ENCODE results near the gene CAB39.

CAB39 gene

DNA sequence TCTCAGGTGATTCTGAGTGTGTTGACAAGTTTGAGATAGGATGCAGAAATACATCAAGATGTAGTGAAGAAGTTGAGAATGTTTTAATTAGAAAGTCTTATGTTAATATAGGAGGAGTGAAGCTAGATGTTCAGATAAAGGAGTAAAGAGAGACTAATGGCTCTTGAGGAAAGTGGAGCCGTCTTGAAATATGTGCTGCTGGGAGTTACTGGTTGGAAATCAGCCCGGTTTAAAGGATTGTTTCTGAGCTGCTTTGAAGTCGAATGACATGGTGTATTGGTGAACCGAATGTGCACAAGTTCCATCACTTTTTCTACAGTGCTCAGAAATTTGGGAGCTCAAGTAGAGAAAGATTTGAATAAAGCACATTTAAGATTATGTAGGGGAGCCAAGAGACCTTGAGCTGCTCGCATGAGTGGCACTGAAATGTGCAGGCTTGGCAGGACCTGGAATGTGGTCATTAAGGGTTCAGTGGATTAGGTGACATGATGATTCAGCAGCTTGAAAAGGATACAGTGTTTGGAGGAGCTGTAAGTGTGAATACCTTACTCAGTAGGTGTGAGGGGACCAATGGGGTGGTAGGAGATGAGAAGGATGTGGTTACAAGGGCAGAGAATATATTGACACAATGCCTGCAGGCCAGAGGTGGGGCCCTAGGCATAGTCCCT, 68.6 kb downstream of the CAB39 start:
- no peak for DNase-seq

DNA sequence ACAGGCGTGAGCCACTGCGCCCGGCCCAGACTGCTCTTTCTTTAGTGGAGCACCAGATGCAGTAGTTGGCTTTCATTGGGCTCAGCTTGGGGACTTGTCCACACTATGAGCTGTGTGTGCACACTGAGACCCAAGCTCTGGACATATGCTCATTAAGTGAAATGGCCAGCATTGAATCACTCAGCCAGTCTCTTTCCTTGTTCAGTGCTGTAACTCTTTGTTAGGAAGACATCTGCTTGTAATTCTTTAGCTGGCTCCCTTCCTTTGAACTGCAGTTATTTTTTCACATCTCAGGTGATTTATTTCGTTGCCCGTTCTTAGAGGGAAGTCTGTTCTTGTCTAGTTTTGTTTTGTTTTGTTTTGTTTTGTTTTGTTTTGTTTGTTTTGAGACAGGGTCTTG, 70.5 kb downstream of the CAB39 start:
- no peak for DNase-seq

DNA sequence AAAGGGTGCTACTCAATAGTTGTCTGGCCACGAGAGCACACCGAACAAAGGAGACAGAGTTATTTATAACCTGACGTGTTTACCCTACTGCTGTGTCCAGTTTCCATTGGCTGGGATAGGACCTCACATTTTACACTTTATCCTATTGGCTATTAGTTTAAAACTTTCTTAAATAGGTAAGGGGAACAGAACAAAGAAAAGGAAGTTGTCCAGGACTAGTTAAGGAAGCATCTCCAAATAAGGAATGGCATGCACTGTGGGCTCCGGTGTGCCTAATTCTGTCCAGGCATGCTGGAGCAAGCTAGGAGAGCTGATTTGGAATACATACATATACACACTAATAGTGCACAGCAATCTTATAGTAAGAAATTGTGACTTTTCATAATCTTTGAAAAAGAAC, 72.2 kb downstream of the CAB39 start:
- no peak for DNase-seq

DNA sequence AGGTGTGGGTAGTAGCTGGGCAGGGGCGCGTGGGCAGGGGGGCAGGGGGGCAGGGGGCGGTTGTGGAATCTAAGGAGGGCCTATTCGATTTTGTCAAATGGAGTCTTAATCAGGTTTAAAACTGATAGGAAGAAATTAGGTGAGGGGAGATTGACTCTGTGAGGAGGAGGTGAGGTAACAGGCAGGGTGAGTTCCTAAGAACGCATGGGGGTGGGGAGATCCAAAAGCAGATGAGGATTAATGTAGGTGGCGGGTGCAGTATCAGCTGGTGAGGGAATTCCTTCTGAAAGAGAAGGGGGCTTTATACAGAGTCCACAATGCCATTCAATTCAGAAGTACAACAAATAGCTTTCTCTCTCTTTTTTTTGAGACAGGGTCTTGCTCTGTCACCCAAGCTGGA, 72.7 kb downstream of the CAB39 start:
- DNase-seq: no peak

DNA sequence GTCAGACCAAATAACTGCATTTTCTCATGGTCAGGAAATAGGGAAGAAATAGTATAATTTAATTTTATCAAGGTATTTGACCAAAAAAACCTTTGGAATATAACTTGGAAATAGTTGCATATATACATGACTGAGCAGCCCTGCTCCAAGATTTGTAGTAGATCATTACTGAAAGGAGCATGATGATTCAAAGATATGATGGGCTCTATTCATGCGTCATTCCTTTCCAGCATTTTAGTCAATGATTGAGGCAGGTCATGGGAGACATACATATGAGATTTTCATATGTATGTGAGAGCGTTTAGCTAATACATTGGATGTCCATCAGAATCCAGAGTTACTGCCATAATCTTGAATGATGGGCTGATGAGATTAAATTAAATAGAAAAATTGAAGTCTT, 74.5 kb downstream of the CAB39 start:
- DNase-seq: no peak

DNA sequence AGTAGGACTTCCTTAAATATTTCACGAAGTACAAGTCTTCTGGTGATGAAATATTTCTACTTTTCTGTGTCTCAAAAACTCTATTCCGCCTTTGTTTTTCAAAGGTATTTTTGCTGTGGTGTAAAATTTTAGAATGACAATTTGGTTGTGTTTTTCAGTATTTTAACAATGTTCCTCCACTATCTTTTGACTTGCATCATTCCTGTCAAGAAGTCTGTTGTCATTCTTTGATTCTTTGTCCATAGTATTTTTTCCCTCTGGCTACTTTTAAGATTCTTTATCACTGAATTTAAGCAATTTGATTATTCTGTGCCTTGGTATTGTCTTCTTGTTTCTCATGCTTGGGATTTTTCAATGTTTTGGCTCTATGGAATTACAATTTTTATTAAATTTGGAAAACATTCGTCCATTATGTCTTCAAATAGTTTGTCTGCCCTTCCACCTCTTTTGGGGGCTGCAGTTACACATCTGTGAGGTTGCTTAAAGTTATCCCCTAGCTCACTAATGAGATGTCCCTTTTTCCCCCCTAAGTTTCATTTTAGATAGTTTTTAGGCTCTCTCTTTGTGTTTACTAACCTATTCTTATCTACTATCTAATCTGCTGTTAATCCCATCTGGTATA, 76.0 kb downstream of the CAB39 start:
- DNase-seq: no peak

DNA sequence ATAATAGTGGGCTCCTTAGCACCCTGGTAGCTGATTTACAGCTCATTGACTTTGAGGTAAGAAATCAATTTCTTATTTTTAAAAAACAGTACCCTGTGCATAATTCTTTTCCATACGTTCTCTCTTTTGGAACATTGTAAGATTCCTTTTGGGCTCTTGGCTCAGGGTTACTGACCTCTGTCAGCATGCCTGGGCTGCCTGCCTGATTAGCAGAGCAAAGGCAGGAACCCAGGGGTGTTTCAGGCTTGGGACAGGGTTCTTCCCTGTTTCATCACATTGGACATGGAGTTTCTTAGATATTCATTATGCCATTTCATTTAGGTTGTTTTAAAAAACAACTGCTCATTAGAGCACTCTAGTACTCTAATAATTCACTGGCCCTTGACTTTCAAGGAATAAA, 78.3 kb downstream of the CAB39 start:
- DNase-seq: no peak

DNA sequence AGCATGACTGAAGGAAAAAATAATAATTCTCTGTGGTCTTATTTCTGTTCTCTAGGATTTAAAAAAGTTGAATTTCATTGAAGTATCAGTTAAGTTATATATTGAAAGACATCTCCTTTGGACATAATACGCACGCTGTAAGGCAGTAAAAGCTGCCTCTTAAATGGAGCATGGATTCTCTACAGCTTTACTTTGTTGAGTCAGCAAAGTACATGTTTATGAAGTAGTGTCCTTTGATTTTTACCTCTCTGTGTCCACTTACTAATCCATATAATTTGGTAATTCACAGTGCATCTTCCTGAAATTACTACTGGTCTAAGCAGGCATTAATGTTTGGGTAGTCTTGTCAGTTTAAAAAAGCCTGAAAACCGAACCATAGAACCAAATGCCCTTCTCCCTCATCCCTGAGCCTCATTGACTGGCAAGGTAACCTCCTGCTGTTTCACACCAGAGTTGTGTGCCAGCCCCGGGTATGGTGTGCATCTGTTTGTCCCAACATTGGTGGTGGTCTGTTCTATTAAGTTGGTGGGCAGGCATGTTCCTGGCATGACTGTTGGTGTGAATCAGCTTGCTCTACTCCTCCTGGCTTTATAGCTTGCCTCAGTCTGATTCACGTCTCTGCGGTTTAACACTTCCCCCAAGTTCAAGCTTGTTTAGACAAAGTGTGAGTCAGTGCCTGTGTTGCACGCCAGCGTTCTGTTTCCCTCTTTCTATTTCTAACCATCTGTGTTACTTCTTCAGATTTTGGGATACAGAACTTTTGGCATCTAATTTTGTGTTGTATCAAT, 81.1 kb downstream of the CAB39 start:
- peak in 17 of 51 donors; percentile 4 to 74 (median 18) for DNase-seq

DNA sequence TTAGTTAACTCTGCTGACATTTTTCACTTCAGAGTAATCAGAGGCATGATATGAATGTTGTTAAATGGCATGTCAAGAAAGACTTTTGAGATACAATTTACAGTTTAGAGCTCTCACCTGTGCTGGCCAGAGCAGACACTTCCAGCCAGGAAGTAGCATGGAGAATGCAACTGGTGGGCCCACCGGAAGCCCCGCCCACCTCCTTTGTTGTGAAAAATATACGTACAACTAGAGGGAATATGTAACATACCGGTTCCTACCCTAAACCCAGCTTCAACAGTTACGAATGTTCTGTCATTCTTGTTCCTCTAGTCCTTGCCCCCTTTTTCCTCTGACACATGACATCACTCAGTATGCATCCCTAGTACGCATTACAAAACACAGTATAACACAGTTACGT, 81.9 kb downstream of the CAB39 start:
- no peak for DNase-seq

DNA sequence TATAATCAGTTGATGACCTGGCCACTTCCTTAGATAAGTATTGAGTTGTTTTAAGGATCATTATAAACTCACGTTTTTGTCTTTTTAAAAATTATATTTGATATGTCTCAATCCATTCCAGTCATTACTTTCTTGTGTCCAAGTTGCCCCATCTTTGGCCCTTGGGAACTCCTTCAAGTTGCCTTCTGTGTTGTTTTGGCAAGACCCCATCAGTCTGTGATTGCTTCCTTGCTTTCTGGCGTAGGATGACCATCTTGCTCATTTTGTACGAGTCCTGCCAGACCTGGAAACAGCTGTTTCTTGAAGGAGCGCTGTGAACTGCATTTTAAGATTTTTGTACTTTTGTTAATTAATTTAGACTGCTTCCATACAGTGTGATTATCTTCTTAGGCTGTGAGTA, 83.2 kb downstream of the CAB39 start:
- no peak for DNase-seq

DNA sequence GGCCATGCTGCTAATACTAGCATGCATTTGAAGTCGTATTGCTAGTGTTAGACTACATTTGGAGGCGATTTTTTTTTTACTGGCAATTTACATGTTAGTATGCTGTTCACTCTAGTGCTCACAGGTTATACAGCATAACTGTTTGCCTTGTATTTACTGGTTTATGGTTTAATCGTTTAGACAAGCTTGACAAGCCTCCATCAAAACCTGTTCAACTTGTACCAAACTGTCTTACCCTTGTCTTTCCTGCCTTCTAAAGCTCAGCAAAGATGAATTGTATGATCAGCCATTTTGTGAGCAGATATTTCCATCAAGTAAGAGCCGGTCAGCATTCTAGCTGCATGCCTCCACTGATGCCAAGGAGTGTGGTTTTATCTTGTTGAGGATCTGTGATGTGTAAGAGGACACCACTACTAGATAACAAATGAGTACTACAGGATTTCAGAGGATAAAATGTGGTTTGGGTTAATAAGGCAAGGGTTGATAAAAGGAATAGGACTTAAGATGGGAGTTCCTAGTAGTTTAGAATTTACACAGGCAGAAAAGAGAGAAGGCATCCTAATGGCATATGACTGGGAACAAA, 83.7 kb downstream of the CAB39 start:
- no peak for DNase-seq

DNA sequence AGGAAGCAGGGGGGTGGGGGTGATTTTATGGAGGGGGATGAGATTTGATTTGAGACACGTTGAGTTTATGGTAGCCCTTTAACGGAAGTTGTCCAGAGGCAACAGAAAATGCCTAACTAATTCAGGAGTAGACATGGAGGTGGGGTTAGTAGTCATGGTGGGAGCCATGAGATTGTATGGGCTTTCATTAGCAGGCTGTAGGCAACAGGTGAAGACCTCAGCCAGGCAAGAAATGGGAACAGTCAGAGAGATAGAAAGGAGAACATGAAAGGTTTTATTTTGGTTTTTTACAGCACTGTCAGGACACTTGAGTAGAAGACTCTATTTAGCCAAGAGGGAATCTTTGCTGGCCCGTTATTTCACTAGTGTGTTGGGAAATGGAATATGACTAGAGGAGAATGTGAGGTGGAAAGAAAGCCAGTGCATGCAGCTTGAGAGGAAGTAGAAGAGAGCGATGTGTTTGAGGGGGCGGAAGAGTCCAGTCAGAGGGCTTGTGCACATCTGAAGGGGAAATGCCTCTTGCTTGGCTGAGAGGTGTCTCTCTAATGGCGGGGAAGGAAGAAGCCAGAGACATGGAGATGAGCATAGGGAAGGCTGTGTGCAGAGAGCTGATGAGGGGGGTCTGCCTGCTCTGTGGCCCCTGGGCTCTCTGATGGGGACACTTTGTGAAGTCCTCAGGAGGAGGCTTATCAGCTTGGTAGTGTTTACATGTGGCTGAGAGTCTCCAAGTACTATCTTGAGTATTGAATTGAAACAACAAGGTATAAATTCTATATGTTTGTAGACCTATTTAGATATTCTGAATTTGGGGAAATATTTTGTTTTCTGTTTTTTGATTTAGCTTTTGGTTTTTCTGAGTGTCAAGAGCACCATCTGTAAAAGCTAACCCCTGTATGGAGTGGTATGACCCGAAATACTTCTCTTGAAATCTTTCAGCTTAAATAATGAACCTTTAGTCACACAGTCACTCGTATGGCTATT, 85.2 kb downstream of the CAB39 start:
- DNase-seq: no peak

DNA sequence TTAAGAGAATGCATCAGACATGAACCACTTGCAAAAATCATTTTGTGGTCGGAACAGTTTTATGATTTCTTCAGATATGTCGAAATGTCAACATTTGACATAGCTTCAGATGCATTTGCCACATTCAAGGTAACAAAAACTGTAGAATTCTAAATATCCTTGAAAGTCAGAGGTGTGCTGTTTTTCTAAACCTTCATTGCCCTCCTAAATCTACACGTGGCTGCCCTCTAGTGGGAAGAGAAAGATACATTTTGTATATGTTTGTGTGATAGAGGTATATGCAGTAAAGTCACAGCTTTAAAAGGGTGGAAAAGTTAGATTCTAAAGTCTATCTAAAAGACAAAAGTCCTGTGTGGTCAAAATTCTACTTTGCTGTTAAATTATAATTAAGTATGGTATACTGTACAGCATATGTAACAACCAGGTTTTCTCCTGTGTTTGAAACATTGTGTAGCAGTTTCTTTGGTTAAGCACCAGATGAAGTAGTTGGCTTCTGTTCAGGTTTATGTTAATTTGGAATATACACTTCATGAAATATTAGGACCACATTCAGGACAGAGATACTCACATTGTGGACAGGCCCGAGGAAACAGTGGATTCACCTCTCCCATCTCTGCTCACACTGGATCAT, 86.2 kb downstream of the CAB39 start:
- DNase-seq: peak in 1 of 51 donors; percentile 15

DNA sequence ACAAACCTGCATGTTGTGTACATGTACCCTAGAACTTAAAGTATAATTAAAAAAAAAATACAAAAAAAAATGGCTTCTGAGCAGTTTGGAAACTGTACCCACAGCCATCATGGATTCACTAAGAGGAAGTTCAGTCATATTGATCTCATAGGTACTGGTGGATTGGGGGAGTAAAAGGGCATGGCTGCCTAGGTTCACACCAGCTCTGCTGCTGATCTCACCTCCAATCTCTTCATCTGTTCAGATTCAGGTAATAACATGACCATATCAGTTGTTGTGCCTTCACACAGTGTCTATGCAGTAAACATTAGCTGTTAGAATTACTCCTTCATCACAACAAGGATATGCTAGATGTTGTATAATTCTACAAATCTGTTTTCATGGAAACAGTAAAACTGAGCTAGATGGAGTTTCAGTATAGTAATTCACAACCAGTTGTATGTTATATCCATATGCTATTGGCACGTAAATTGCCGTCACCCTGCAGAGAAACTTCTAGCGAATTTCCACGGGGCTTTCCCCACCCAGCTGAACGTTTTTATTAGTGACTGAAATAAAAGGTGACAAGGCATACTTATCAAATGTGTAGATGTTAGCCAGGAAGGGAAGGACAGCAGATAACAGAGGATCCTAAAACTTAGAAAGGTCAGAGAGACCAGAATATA, 92.8 kb downstream of the CAB39 start:
- no peak for DNase-seq

DNA sequence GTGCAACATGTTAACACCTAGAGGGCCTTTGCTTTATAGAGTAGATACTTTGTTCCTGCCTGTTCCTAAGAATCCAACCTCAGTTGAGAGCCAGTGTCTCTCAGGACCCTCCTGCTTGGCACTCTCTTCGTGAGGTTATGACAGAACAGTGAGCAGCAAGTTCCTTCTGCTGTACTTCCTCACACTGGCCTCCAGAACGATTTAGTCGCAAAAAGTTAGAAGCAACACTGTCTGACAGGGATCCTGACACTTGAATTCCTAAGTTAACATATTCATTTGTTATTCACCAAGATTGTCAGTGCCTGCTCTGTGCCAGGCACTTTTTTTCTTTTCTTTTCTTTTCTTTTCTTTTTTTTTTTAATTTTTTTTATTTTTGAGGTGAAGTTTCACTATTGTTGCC, 95.1 kb downstream of the CAB39 start:
- DNase-seq: no peak

DNA sequence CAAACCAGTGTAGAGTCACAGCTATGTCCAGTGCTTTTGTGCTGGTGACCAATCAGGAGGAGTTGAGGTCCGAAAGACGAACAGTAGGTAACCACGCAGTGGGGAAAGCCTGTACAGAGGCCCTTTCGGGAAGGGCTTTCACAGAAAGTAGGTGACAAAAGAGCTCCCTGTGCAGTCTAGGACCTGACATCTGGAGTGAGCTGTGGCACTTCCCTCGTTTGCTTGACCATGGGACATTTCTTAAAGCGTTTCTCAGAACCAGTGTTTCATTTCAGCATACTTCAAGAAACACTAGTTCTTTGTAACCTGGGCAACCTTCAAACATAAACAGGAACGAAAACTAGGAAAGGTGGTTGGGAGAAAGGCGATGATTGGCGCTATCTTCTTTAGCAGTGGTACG, 96.4 kb downstream of the CAB39 start:
- no peak for DNase-seq

DNA sequence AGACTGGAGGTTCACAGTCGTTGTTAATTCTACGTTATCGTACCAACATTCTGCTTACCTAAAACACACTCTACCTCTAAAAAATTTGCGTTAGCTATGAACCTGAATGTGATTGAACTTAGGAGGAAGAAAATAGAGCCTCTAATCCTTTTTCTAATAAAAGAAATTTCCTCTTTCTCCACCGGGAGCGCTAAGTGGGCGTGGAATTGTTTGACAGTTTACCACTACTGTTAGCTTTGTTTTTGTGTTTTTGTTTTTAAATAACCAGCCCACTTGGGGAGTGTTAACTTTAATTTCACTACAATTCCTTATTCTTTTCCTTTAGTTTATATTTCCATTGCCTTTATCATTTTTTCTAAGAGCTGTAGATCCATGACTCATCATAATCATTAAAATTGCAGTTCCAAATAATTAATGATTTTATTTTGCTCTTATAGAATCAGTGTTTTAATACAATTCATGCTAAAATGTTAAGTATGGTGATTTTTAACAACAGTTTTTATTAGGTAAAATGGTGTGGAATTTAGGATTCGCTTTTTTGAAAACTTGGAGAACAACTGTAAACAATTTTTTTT, 97.1 kb downstream of the CAB39 start:
- no peak for DNase-seq

DNA sequence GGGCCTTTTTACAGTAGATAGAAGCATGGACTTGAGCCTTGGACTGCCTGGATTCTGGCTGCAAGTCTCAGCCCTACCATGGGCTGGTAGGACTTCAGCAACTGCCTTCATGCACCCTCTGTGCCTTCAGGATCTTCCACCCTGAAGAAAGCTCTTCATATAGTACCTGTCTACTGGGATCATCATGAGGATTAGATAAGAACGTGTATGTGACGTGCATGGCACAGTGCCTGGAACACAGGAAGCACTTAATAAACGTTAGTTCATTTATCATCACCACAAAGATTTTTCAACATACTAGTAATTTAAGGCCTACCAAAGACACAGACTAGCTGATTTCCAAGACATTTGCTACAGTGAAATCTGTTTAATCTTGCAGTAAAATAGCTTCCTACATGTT, 98.9 kb downstream of the CAB39 start:
- DNase-seq: no peak

DNA sequence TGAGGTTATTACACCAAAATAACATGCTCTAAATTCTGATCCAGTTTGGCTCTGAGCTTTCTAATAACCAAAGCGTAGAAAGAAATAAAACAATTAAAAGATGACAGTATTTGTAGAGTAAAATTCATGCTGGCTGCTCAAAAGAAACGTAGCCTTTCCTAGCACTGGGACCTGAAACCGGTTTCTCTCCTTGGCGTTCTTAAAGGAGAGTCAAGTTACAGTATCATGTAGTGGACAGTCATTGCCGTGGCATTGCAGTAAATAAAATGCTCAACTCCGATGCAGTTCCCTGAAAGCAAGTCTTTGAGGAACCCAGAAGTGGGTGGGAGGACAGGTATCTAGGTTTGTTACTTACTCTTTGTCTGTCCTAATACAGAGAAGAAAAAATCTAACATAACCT, 99.4 kb downstream of the CAB39 start:
- DNase-seq: no peak

DNA sequence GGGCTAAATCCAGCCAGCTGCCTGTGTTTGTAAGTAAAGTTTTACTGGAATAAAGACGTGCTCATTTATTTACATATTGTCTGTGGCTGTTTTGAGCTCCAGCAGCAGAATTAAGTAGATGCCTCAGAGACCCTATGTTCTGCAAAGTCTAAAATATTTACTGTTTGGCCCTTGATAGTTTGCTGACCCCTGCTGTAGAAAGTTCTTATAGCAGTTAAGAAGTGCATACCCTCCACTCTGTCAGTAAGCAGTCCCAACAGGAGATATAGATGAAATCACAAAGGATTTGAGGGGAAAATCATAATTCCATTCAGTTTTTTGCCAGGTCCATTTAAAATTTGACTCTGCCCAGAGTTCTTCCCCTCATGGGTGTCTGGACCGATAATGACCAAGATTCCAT, 102.0 kb downstream of the CAB39 start:
- no peak for DNase-seq

All from hypothalamus (tissue), 51 donors.